ENCODE data around the gene ZHX3.

ZHX3 gene

GRCh38 chr20:41198443-41198842 lies 119.1 kb downstream of the ZHX3 start:
- no peak overlapping the region for H3K4me3 Mint-ChIP-seq
- no peaks in the 10 kb centered on the region for H3K27me3 Mint-ChIP-seq
- no peak for ATAC-seq
- H3K27ac Mint-ChIP-seq: no peak overlapping the region
- peaks cover 52% of the 10 kb centered on the region for H3K36me3 Mint-ChIP-seq
- no peaks in the 10 kb centered on the region for H3K4me1 Mint-ChIP-seq
- H3K9me3 Mint-ChIP-seq: peaks cover 6% of the 10 kb centered on the region

GRCh38 chr20:41196653-41197225 lies 120.8 kb downstream of the ZHX3 start:
- Mint-ChIP-seq H3K9me3 (peaks cover 12% of the 10 kb centered on the region), H3K4me1 (no peaks in the 10 kb centered on the region), H3K27me3 (no peaks in the 10 kb centered on the region), H3K27ac (no peak overlapping the region), H3K36me3 (peaks cover 50% of the 10 kb centered on the region), H3K4me3 (no peak overlapping the region)
- no peak for ATAC-seq

GRCh38 chr20:41192575-41192974 lies 125.0 kb downstream of the ZHX3 start:
- H3K4me1 Mint-ChIP-seq: no peaks in the 10 kb centered on the region
- H3K9me3 Mint-ChIP-seq: peaks cover 27% of the 10 kb centered on the region
- no peaks in the 10 kb centered on the region for H3K27me3 Mint-ChIP-seq
- H3K4me3 Mint-ChIP-seq: no peak overlapping the region
- H3K36me3 Mint-ChIP-seq: peaks cover 60% of the 10 kb centered on the region
- H3K27ac Mint-ChIP-seq: no peak overlapping the region
- no peak for ATAC-seq

- H3K9me3 Mint-ChIP-seq: peaks cover 27% of the 10 kb centered on the region
- no peak overlapping the region for H3K27ac Mint-ChIP-seq
- no peak for ATAC-seq
- H3K4me3 Mint-ChIP-seq: no peak overlapping the region
- peaks cover 60% of the 10 kb centered on the region for H3K36me3 Mint-ChIP-seq
- no peaks in the 10 kb centered on the region for H3K4me1 Mint-ChIP-seq
- no peaks in the 10 kb centered on the region for H3K27me3 Mint-ChIP-seq
Observed at GRCh38 chr20:41191562-41192500, 125.7 kb downstream of the ZHX3 start.

- H3K27ac Mint-ChIP-seq: no peak overlapping the region
- H3K9me3 Mint-ChIP-seq: peaks cover 23% of the 10 kb centered on the region
- peaks cover 36% of the 10 kb centered on the region for H3K36me3 Mint-ChIP-seq
- H3K4me1 Mint-ChIP-seq: no peaks in the 10 kb centered on the region
- H3K4me3 Mint-ChIP-seq: no peak overlapping the region
- H3K27me3 Mint-ChIP-seq: no peaks in the 10 kb centered on the region
- ATAC-seq: no peak
Observed at GRCh38 chr20:41187668-41188067, 129.9 kb downstream of the ZHX3 start.

- Mint-ChIP-seq H3K4me3 (no peak overlapping the region), H3K36me3 (peaks cover 13% of the 10 kb centered on the region), H3K27ac (no peak overlapping the region), H3K27me3 (no peaks in the 10 kb centered on the region), H3K9me3 (peaks cover 7% of the 10 kb centered on the region), H3K4me1 (no peaks in the 10 kb centered on the region)
- no peak for ATAC-seq
Observed at GRCh38 chr20:41185013-41185757, 132.3 kb downstream of the ZHX3 start.

GRCh38 chr20:41183831-41184230 lies 133.7 kb downstream of the ZHX3 start:
- H3K27ac Mint-ChIP-seq: no peak overlapping the region
- no peaks in the 10 kb centered on the region for H3K4me1 Mint-ChIP-seq
- ATAC-seq: no peak
- H3K36me3 Mint-ChIP-seq: peaks cover 2% of the 10 kb centered on the region
- no peak overlapping the region for H3K4me3 Mint-ChIP-seq
- peaks cover 3% of the 10 kb centered on the region for H3K9me3 Mint-ChIP-seq
- H3K27me3 Mint-ChIP-seq: no peaks in the 10 kb centered on the region

GRCh38 chr20:41183391-41183790 lies 134.1 kb downstream of the ZHX3 start:
- H3K36me3 Mint-ChIP-seq: no peaks in the 10 kb centered on the region
- H3K27me3 Mint-ChIP-seq: no peaks in the 10 kb centered on the region
- H3K4me3 Mint-ChIP-seq: no peak overlapping the region
- no peaks in the 10 kb centered on the region for H3K4me1 Mint-ChIP-seq
- peaks cover 3% of the 10 kb centered on the region for H3K9me3 Mint-ChIP-seq
- ATAC-seq: no peak
- H3K27ac Mint-ChIP-seq: no peak overlapping the region

- Mint-ChIP-seq H3K36me3 (no peaks in the 10 kb centered on the region), H3K4me1 (no peaks in the 10 kb centered on the region), H3K4me3 (no peak overlapping the region), H3K27ac (no peak overlapping the region), H3K27me3 (no peaks in the 10 kb centered on the region), H3K9me3 (no peaks in the 10 kb centered on the region)
- ATAC-seq: no peak
Observed at GRCh38 chr20:41182296-41183212, 135.0 kb downstream of the ZHX3 start.

- Mint-ChIP-seq H3K9me3 (no peaks in the 10 kb centered on the region), H3K4me3 (no peak overlapping the region), H3K27me3 (no peaks in the 10 kb centered on the region), H3K27ac (no peak overlapping the region), H3K4me1 (no peaks in the 10 kb centered on the region), H3K36me3 (no peaks in the 10 kb centered on the region)
- no peak for ATAC-seq
Observed at GRCh38 chr20:41181567-41181966, 136.0 kb downstream of the ZHX3 start.

GRCh38 chr20:41180599-41181333 lies 136.8 kb downstream of the ZHX3 start:
- Mint-ChIP-seq H3K36me3 (no peaks in the 10 kb centered on the region), H3K4me1 (no peaks in the 10 kb centered on the region), H3K27ac (no peak overlapping the region), H3K4me3 (no peak overlapping the region), H3K9me3 (no peaks in the 10 kb centered on the region), H3K27me3 (no peaks in the 10 kb centered on the region)
- ATAC-seq: no peak

- Mint-ChIP-seq H3K9me3 (no peaks in the 10 kb centered on the region), H3K4me1 (no peaks in the 10 kb centered on the region), H3K27ac (no peak overlapping the region), H3K36me3 (peaks cover 1% of the 10 kb centered on the region), H3K27me3 (no peaks in the 10 kb centered on the region), H3K4me3 (no peak overlapping the region)
- ATAC-seq: no peak
Observed at GRCh38 chr20:41179961-41180360, 137.6 kb downstream of the ZHX3 start.

GRCh38 chr20:41178904-41179432 lies 138.6 kb downstream of the ZHX3 start:
- H3K4me3 Mint-ChIP-seq: no peak overlapping the region
- ATAC-seq: no peak
- peaks cover 8% of the 10 kb centered on the region for H3K36me3 Mint-ChIP-seq
- no peaks in the 10 kb centered on the region for H3K9me3 Mint-ChIP-seq
- no peaks in the 10 kb centered on the region for H3K4me1 Mint-ChIP-seq
- H3K27me3 Mint-ChIP-seq: no peaks in the 10 kb centered on the region
- H3K27ac Mint-ChIP-seq: no peak overlapping the region

- ATAC-seq: no peak
- Mint-ChIP-seq H3K9me3 (no peaks in the 10 kb centered on the region), H3K4me3 (no peak overlapping the region), H3K27ac (no peak overlapping the region), H3K4me1 (no peaks in the 10 kb centered on the region), H3K27me3 (no peaks in the 10 kb centered on the region), H3K36me3 (peaks cover 13% of the 10 kb centered on the region)
Observed at GRCh38 chr20:41178495-41178894, 139.0 kb downstream of the ZHX3 start.

All from stimulated activated memory B cell treated with anti-CD40 and anti-IgM and Interleukin-4, amounts not matched to agents 10 μg/mL and 1 μg/mL and 100 μg/mL, for 72 hours (primary cell).